Testis (tissue), 3 donors: ENCODE measurements around the gene SLC34A3. TPM values are rescaled to one million over a fixed set of nuclear protein-coding genes. Genes with fewer than 3 reads are reported as not detected.

ENCODE experiments used
- DNase-seq: peaks from one replicate; pipeline ENCODE4 v3.0.0-alpha.2; 2019
- H3K27ac ChIP-seq, 2 donors: fragments of 200-600 bp; sonication (generic); one replicate each; pipeline ENCODE4 v1.5.1; 2019
- H3K27me3 ChIP-seq: fragments of 200-600 bp; sonication (generic); one replicate; pipeline ENCODE4 v1.5.1; 2019
- H3K36me3 ChIP-seq: fragments of 200-600 bp; sonication (generic); one replicate; pipeline ENCODE4 v1.5.1; 2017; ENCODE audit warnings: low read depth; ENCODE audit errors: missing control alignments
- H3K4me1 ChIP-seq: fragments of 200-600 bp; sonication (generic); one replicate; pipeline ENCODE4 v1.5.1; 2019
- H3K4me3 ChIP-seq, 2 donors: fragments of 200-600 bp; sonication (generic); one replicate each; pipeline ENCODE4 v1.5.1; 2017 to 2019
- H3K9me3 ChIP-seq: fragments of 200-600 bp; sonication (generic); one replicate; pipeline ENCODE4 v1.5.1; 2017
- POLR2A ChIP-seq: fragments of 450-650 bp; IDR thresholded peaks from one replicate; pipeline ENCODE4 v1.6.1; 2017; ENCODE audit warnings: antibody characterized with exemption, mild to moderate bottlenecking, moderate library complexity
- WGBS, 2 donors: methylation state at CpG; one replicate each; pipeline ENCODE4 v1.1.5; 2018; 5-methylcytosine and 5-hydroxymethylcytosine counted together
- intact Hi-C: fragments of 100-400 bp; cut with DNase I; formaldehyde crosslinking; loops from one replicate; pipeline ENCODE4 v1.15.1; 2023; ENCODE audit warnings: low total_unique reads
- polyA plus RNA-seq: library from polyadenylated mRNA; stranded (reverse); fragments of 350-450 nt; fragmentation: Illumina TruSeq; extraction: RNeasy Lipid Tissue Mini Kit (QIAGEN cat#74804); gene quantifications from one replicate; pipeline ENCODE4 v1.2.3, GENCODE V29; 2014; ENCODE audit warnings: low read depth, low replicate concordance; ENCODE audit not compliant: insufficient read depth
- total RNA-seq, 2 donors: library from RNA; depleted of rRNA; stranded (reverse); fragments of >200 nt; gene quantifications; one replicate each; pipeline ENCODE4 v1.2.3, GENCODE V29; 2016
- TF ChIP-seq, protein P1 (sequence below), 3 experiments: fragments of 450-650 bp in 2 of 3; fragments of 200-600 bp in 1 of 3; sonication (generic) in 1 of 3; IDR thresholded peaks; one replicate each; pipeline ENCODE4 v1.5.1; 2016 to 2019; ENCODE audit warnings: antibody characterized with exemption in 3 of 3, mild to moderate bottlenecking in 2 of 3, moderate library complexity in 1 of 3

Gene SLC34A3
- total and polyA plus RNA-seq, 3 donors from 2014 or later = 0.15 to 0.25 (median 0.24) TPM

DNA sequence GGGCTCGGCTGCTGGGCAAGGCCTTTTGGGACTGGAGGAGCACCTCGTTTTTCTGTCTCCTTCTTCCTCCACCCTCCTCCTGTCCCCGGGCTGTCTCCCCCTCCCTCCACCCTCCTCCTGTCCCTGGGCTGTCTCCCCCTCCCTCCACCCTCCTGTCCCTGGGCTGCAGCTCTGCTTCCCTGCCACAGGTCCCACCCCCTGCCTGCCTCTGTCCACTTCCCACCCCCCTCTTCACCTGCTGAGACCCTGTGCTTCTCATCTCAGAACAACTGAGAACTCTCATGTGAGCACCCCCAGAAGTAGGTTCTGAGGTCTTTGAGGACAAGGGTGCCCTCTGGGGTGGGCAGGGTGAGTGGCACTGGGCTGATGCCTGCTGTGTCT is 41.0 kb downstream of the SLC34A3 start:
- peaks cover 17% of the 10 kb centered on the region for H3K4me1 ChIP-seq
- no peak overlapping the region for H3K27ac ChIP-seq
- no peaks in the 10 kb centered on the region for H3K36me3 ChIP-seq

DNA sequence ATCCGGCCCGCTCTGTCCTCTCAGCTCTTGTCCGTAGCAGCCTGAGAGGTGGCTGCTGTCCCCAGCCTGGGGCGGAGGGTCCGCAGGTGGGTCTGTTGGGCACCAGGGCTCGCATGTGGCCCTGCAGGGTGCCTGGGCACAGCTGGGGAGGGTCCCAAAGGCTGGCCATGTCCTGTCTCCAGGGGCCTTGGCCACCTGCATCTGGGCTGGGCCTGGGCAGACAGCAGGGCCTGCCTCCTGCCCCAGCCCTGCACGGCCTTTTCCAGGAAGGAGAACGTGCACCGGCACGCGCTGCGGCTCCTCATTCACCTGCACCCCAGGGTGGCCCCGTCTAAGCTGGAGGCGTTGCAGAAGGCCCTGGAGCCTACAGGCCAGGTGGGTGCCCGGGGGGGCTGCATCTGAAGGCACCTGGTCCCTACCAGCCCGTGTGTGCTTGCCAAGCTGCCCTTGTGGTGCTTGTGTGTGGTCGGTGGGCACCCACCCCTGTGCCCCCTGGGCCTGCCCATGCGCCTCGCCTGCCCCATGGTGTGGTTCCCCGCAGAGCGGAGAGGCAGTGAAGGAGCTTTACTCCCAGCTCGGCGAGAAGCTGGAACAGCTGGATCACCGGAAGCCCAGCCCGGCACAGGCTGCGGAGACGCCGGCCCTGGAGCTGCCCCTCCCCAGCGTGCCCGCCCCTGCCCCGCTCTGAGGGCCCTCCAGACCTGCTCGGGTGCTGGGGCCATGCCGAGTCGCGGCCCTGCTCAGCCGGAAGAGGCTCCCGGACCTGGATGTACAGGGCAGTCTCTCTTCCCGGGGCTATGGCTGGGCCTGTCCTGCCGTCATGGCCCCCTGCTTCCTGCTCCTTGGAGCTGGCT is 41.8 kb downstream of the SLC34A3 start:
- TF ChIP-seq POLR2A = no peak
- intact Hi-C loops = no loop called here
- 92 to 95% methylated on average over 9 to 36 of the region's 39 CpGs for WGBS, 2 donors
- peaks cover 22% of the 10 kb centered on the region for H3K4me1 ChIP-seq
- no peak for DNase-seq
- no peaks in the 10 kb centered on the region for H3K36me3 ChIP-seq
- H3K9me3 ChIP-seq = no peaks in the 10 kb centered on the region
- no peaks in the 10 kb centered on the region for H3K27me3 ChIP-seq
- H3K27ac ChIP-seq = no peak overlapping the region
- no peak overlapping the region for H3K4me3 ChIP-seq

More for the DNA sequence above, 41.0 kb downstream of the SLC34A3 start:
- TF ChIP-seq POLR2A = no peak
- TF ChIP-seq, protein P1, sequence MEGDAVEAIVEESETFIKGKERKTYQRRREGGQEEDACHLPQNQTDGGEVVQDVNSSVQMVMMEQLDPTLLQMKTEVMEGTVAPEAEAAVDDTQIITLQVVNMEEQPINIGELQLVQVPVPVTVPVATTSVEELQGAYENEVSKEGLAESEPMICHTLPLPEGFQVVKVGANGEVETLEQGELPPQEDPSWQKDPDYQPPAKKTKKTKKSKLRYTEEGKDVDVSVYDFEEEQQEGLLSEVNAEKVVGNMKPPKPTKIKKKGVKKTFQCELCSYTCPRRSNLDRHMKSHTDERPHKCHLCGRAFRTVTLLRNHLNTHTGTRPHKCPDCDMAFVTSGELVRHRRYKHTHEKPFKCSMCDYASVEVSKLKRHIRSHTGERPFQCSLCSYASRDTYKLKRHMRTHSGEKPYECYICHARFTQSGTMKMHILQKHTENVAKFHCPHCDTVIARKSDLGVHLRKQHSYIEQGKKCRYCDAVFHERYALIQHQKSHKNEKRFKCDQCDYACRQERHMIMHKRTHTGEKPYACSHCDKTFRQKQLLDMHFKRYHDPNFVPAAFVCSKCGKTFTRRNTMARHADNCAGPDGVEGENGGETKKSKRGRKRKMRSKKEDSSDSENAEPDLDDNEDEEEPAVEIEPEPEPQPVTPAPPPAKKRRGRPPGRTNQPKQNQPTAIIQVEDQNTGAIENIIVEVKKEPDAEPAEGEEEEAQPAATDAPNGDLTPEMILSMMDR (IDR thresholded peaks at IDR 0.05) = no peak
- Histone ChIP-seq H3K9me3 (no peaks in the 10 kb centered on the region), H3K27me3 (no peaks in the 10 kb centered on the region), H3K4me3 (no peak overlapping the region)
- DNase-seq = no peak
- intact Hi-C loops = no loop called here
- 66 to 68% methylated on average over 3 of the region's 3 CpGs for WGBS, 2 donors

DNA sequence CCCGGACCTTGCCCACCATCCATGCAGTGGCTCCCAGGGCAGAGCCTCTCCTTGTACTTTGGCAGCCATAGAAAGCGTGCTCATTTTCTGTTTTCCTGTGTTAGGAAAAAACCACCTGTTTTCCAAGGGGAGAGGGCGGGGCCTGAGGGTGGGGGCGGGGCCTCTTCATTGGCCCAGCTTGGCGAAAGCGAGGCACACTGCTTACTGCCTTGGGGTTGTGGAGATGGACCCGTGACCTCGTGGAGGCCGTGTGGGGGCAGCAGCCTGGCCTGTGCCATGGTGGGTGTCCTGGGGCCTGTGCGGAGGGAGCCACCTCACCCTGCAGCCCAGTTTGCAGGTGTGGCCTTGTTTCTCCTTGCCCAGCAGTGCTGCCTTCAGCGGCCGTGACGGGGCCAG is 42.4 kb downstream of the SLC34A3 start:
- H3K27ac ChIP-seq = no peak overlapping the region
- H3K27me3 ChIP-seq = no peaks in the 10 kb centered on the region
- H3K36me3 ChIP-seq = no peaks in the 10 kb centered on the region
- no peaks in the 10 kb centered on the region for H3K9me3 ChIP-seq
- H3K4me1 ChIP-seq = peaks cover 22% of the 10 kb centered on the region
- 89 to 93% methylated on average over 9 to 13 of the region's 13 CpGs for WGBS, 2 donors
- DNase-seq = no peak
- TF ChIP-seq, protein P1 (IDR thresholded peaks at IDR 0.05) = no peak
- TF ChIP-seq POLR2A = no peak
- intact Hi-C loops = no loop called here
- H3K4me3 ChIP-seq = no peak overlapping the region

DNA sequence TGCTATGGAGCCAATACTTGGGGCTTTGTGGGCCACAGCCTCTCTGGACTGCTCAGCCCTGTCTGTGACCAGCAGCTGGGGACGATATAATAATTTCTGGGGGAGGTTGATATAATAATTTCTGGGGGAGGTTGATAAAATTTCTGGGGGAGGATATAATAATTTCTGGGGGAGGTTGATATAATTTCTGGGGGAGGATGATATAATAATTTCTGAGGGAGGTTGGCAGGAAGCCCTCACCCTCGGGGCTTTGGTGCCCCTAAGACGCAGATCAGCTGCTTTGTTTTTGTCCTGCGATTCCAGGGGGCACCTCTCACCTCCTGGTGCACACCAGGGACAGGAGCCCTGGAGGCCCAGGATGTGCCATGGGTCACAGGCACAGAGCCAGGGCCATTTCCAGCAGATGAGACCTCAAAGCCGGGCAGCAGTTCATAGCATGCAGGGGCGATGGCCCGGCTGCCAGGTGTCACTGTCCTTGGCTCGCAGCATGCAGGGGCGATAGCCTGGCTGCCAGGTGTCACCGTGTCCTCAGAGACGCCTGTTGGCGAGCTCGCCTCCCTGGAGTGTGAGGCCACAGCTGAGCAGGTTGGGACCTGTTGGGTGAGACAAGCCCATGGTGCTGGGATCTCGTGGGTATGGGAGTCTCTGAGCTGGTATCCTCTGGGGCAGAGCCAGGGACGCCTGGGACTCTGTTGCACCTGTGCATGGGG is 43.1 kb downstream of the SLC34A3 start:
- Histone ChIP-seq H3K36me3 (no peaks in the 10 kb centered on the region), H3K27ac (no peak overlapping the region), H3K4me3 (no peak overlapping the region), H3K27me3 (no peaks in the 10 kb centered on the region), H3K9me3 (no peaks in the 10 kb centered on the region), H3K4me1 (peaks cover 21% of the 10 kb centered on the region)
- 64 to 73% methylated on average over 4 to 15 of the region's 15 CpGs for WGBS, 2 donors
- no peak for DNase-seq
- intact Hi-C loops = no loop called here
- TF ChIP-seq, protein P1 (IDR thresholded peaks at IDR 0.05) = no peak
- no peak for TF ChIP-seq POLR2A

DNA sequence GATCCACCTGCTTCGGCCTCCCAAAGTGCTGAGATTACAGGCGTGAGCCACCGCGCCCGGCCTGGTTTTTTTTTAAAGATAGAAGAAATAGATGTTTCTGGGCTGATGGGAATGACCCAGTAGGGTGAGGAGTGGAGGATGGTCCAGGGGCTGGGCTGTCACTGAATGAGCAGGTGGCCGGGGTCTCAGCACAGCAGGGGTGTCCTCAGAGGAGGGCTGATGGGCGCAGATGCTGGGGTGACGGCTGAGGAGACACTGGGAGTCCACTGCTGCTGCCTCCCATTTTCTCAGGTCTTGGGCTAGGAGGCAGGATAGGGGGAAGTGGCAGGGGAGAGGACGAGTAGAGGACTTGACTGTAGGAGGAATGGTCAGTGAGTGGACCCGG is 44.5 kb downstream of the SLC34A3 start:
- Histone ChIP-seq H3K27me3 (no peaks in the 10 kb centered on the region), H3K9me3 (no peaks in the 10 kb centered on the region), H3K27ac (no peak overlapping the region), H3K4me1 (peaks cover 12% of the 10 kb centered on the region), H3K36me3 (no peaks in the 10 kb centered on the region), H3K4me3 (no peak overlapping the region)
- TF ChIP-seq, protein P1 (IDR thresholded peaks at IDR 0.05) = no peak
- no peak for TF ChIP-seq POLR2A
- DNase-seq = no peak
- intact Hi-C loops = no loop called here
- WGBS, 2 donors = 87 to 92% methylated on average over 10 of the region's 10 CpGs
